ENCODE data around the gene RAC2. TPM values are rescaled to one million over a fixed set of nuclear protein-coding genes. Genes with fewer than 3 reads are reported as not detected.
A peak's percentile ranks its signal among the peaks of the same experiment; 100 is the strongest.

RAC2 gene
- total RNA-seq, 4 donors from 2014 or later, result 2.6 to 8.6 (median 6.7) TPM

GRCh38 chr22:37178350-37179125 lies 65.5 kb downstream of the RAC2 start:
- no peak for TF ChIP-seq POLR2A (IDR thresholded peaks at IDR 0.05)
- no peak for TF ChIP-seq CTCF (IDR thresholded peaks at IDR 0.05)
- intact Hi-C loops (cut with DNase I; ENCODE audit: low total_unique reads), result no loop called here
- no peak overlapping the region for H3K4me3 ChIP-seq (ENCODE audit: low read depth, poor library complexity, severe bottlenecking)
- DNase-seq (ENCODE audit: low spot score in 2 of 2), result peak in 1 of 2 donors; percentile 76
- whole genome bisulfite sequencing, 2 donors, result 43 to 44% methylated on average over 14 to 16 of the region's 17 CpGs

DNA sequence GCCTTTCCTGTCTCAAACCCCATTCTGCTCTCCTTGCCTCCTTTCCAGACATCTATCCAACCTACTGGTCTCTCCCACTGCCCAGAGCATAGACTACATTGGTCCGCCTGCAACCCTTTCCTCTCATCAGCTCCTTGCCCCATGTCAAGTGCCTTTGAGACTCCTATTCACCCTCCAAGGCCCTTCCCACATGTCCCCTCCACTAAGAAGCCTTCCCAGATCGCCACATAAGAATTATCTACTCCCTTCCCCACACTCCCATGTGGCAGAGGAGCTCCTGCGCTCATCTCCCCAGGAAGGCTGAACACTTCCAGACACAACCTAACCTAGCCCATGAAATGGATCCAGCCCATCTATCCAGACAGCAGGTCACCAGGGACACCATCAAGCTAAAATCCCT lies 66.3 kb downstream of the RAC2 start:
- 95 to 100% methylated on average over 3 of the region's 3 CpGs for WGBS, 2 donors
- no peak overlapping the region for H3K4me3 ChIP-seq (ENCODE audit: low read depth, poor library complexity, severe bottlenecking)
- TF ChIP-seq POLR2A (IDR thresholded peaks at IDR 0.05) (no peak), CTCF (IDR thresholded peaks at IDR 0.05) (no peak)
- intact Hi-C loops (cut with DNase I; ENCODE audit: low total_unique reads), result no loop called here
- DNase-seq (ENCODE audit: low spot score in 2 of 2), result no peak

- TF ChIP-seq POLR2A (IDR thresholded peaks at IDR 0.05) (no peak), CTCF (IDR thresholded peaks at IDR 0.05) (no peak)
- peak in 1 of 2 donors; percentile 78 for DNase-seq (ENCODE audit: low spot score in 2 of 2)
- intact Hi-C loops (cut with DNase I; ENCODE audit: low total_unique reads), result no loop called here
- WGBS, 2 donors, result 71 to 90% methylated on average over 5 of the region's 5 CpGs
- H3K4me3 ChIP-seq (ENCODE audit: low read depth, poor library complexity, severe bottlenecking), result no peak overlapping the region
Observed at GRCh38 chr22:37177221-37177620, 66.8 kb downstream of the RAC2 start.

GRCh38 chr22:37176464-37177061 lies 67.5 kb downstream of the RAC2 start:
- H3K4me3 ChIP-seq (ENCODE audit: low read depth, poor library complexity, severe bottlenecking), result no peak overlapping the region
- DNase-seq (ENCODE audit: low spot score in 2 of 2), result peak; percentile 69 to 90
- TF ChIP-seq POLR2A (IDR thresholded peaks at IDR 0.05) (no peak), CTCF (IDR thresholded peaks at IDR 0.05) (no peak)
- intact Hi-C loops (cut with DNase I; ENCODE audit: low total_unique reads), result no loop called here
- WGBS, 2 donors, result 23 to 29% methylated on average over 23 of the region's 23 CpGs

DNA sequence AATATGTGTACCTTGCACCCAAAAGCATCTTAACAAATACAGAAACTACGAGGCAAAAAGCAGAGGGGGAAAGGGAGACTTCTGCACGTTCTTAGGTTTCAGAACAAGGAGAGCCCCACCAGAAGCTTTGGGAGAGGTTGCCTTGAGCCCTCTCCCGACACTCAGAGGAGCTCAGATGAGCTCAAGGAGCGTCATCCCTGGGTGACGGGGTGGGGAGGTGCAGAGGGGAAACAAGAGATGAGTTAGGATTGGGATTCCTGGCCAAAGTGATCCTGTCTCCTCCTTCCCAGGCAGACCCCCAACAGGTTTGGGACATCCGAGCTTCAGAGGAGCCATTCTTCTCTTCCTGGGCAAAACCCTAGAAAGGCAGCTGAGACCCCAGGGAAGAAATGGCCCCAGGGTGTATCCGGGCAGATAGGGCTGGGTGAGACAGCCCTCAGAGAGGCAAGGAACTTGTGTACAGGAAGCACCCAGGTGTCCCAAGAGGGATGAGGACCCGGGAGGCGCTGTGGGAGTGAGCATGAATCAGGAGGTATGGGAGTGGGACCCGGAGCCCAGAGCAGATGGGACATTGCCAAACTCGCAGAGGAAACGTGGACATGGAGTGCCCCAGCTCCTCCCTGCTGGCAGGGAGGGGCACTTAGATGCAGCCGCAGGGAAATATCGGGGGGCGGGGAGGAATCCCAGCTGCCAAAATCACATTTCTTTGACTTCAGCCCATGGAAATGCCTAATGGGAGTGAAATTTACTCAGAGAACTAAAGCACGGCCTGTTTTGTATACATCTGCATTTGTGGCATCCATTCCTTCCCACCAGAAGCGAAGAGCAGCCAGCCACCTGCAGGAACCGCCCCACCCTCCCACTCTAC lies 68.4 kb downstream of the RAC2 start:
- TF ChIP-seq POLR2A (IDR thresholded peaks at IDR 0.05) (no peak), CTCF (IDR thresholded peaks at IDR 0.05) (no peak)
- DNase-seq (ENCODE audit: low spot score in 2 of 2), result peak in 1 of 2 donors; percentile 86
- intact Hi-C loops (cut with DNase I; ENCODE audit: low total_unique reads), result no loop called here
- WGBS, 2 donors, result 43 to 47% methylated on average over 18 of the region's 18 CpGs
- no peak overlapping the region for H3K4me3 ChIP-seq (ENCODE audit: low read depth, poor library complexity, severe bottlenecking)

Other genes with a start within 250 kb of the RAC2 start
- 100 to 1,000 TPM in 1 of 4 donors, 10 to 100 TPM in 3; 47.9 to 114 (median 62.5) TPM for gene TST, start 224.8 kb downstream of the RAC2 start, total RNA-seq
- 100 to 1,000 TPM; 225 to 336 (median 276) TPM for gene MPST, start 224.5 kb downstream of the RAC2 start, total RNA-seq
- 10 to 100 TPM; 32.4 to 58.0 (median 48.1) TPM for gene KCTD17, start 192.5 kb downstream of the RAC2 start, total RNA-seq
- gene TMPRSS6, start 134.6 kb downstream of the RAC2 start, total RNA-seq, result 1 to 10 TPM in 3 of 4 donors, under 1 TPM in 1; 0.65 to 7.5 (median 2.8) TPM
- gene IL2RB, start 94.4 kb downstream of the RAC2 start, total RNA-seq, result 10 to 100 TPM in 1 of 4 donors, 1 to 10 TPM in 3; 6.1 to 15.9 (median 8.8) TPM
- gene C1QTNF6, start 56.0 kb downstream of the RAC2 start, total RNA-seq, result 1 to 10 TPM in 3 of 4 donors, under 1 TPM in 1; 0.81 to 8.9 (median 2.1) TPM
- gene SSTR3, start 31.8 kb downstream of the RAC2 start, total RNA-seq, result not detected
- 10 to 100 TPM in 1 of 4 donors, 1 to 10 TPM in 3; 1.4 to 13.1 (median 3.0) TPM for gene CYTH4, start 38.2 kb upstream of the RAC2 start, total RNA-seq
- gene ELFN2, start 183.2 kb upstream of the RAC2 start, total RNA-seq, result 1 to 10 TPM in 2 of 4 donors, under 1 TPM in 2; 0.26 to 1.5 (median 0.82) TPM
- gene MFNG, start 242.1 kb upstream of the RAC2 start, total RNA-seq, result 10 to 100 TPM in 1 of 4 donors, 1 to 10 TPM in 3; 5.7 to 13.0 (median 6.3) TPM